OCI-LY1 (cell line): ENCODE data around the gene TRPV4.

Experiments
- H2AFZ ChIP-seq: fragments of 200-600 bp; sonication (generic), shearing (Covaris generic); 2 replicates; pipeline ENCODE4 v1.6.0; 2014; ENCODE audit warnings: antibody characterized with exemption, mild to moderate bottlenecking, low read length
- H3F3A ChIP-seq: fragments of 200-600 bp; sonication (generic), shearing (Covaris generic); 2 replicates; pipeline ENCODE4 v1.6.0; 2014; ENCODE audit warnings: mild to moderate bottlenecking, antibody characterized with exemption, low read length, moderate library complexity; ENCODE audit not compliant: insufficient read depth
- H3K27ac ChIP-seq: fragments of 200-600 bp; sonication (generic); 2 replicates; pipeline ENCODE4 v1.5.1; 2014; ENCODE audit warnings: low read length, mixed run types, mild to moderate bottlenecking, low read depth; ENCODE audit not compliant: poor library complexity, severe bottlenecking
- H3K27me3 ChIP-seq: fragments of 200-600 bp; sonication (generic); 2 replicates; pipeline ENCODE4 v1.6.0; 2014; ENCODE audit warnings: antibody characterized with exemption, mild to moderate bottlenecking, low read length, moderate library complexity; ENCODE audit not compliant: insufficient read depth
- H3K36me3 ChIP-seq: fragments of 200-600 bp; sonication (generic); 2 replicates; pipeline ENCODE4 v1.6.1; 2014; ENCODE audit warnings: mild to moderate bottlenecking, antibody characterized with exemption, low read length, moderate library complexity, mixed read lengths; ENCODE audit not compliant: insufficient read depth
- H3K4me1 ChIP-seq: fragments of 200-600 bp; sonication (generic); 2 replicates; pipeline ENCODE4 v1.5.1; 2014; ENCODE audit warnings: mild to moderate bottlenecking, low read length, moderate library complexity; ENCODE audit not compliant: insufficient read depth, severe bottlenecking
- H3K4me2 ChIP-seq: fragments of 200-600 bp; sonication (generic), shearing (Covaris generic); 2 replicates; pipeline ENCODE4 v1.6.1; 2014; ENCODE audit warnings: low read length
- H3K4me3 ChIP-seq: fragments of 200-600 bp; sonication (generic); 2 replicates; pipeline ENCODE4 v1.5.1; 2014; ENCODE audit warnings: low read length, low read depth, mild to moderate bottlenecking, mixed read lengths; ENCODE audit not compliant: poor library complexity, severe bottlenecking
- H3K79me2 ChIP-seq: fragments of 200-600 bp; shearing (Covaris generic); 2 replicates; pipeline ENCODE4 v1.6.1; 2016; ENCODE audit warnings: mixed run types, low read length, mixed read lengths; ENCODE audit not compliant: insufficient read depth
- H3K9ac ChIP-seq: fragments of 200-600 bp; sonication (generic), shearing (Covaris generic); 2 replicates; pipeline ENCODE4 v1.6.1; 2014; ENCODE audit warnings: mild to moderate bottlenecking, low read length, mixed read lengths
- H3K9me2 ChIP-seq: fragments of 200-600 bp; sonication (generic), shearing (Covaris generic); 2 replicates; pipeline ENCODE4 v1.6.1; 2014; ENCODE audit warnings: low read depth, mild to moderate bottlenecking, low read length, mixed read lengths
- H3K9me3 ChIP-seq: fragments of 200-600 bp; shearing (Covaris generic); 2 replicates; pipeline ENCODE4 v1.6.1; 2014; ENCODE audit warnings: low read length, mixed read lengths
- H4K20me1 ChIP-seq: fragments of 200-600 bp; sonication (generic), shearing (Covaris generic); 2 replicates; pipeline ENCODE4 v1.6.0; 2016; ENCODE audit warnings: mild to moderate bottlenecking, low read length; ENCODE audit not compliant: insufficient read depth
- CTCF ChIP-seq: fragments of 200-600 bp; sonication (generic), shearing (Covaris generic); IDR thresholded peaks from 2 replicates; pipeline ENCODE4 v1.5.1; 2017; ENCODE audit warnings: mild to moderate bottlenecking, antibody characterized with exemption, low read length, moderate library complexity, mixed read lengths
- EZH2 ChIP-seq: fragments of 200-600 bp; sonication (generic), shearing (Covaris generic); IDR thresholded peaks from 2 replicates; pipeline ENCODE4 v1.8.0; 2017; ENCODE audit warnings: borderline replicate concordance, mixed run types, mild to moderate bottlenecking, antibody characterized with exemption, low read length, moderate library complexity, mixed read lengths

Gene TRPV4

DNA sequence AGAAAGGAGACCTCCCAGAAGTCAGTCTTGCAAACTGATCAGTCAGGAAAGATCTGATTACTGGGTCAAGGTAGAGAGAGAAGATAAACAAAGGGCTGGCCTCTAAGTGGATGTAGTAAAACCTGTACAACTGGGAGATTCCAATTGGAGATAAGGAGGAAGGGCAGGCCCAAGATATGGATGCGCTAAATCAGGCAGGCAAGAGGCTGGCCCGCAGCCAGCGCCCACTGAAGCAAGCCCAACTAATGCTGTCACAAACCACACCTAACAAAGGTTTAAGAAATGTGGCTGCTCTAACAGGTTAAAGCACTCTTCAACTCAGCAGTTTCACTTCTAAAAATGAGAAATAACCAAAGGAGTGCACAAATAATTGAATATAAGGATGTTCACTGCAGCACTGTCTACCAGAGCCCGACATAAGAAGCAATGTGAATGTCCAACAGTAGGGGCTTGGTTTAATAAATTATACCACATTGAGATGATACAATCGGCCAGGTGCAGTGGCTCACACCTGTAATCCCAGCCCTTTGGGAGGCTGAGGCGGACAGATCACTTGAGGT, 42.5 kb upstream of the TRPV4 start:
- H3K9ac ChIP-seq, result no peak overlapping the region
- H3K4me2 ChIP-seq, result no peak overlapping the region
- no peak overlapping the region for H2AFZ ChIP-seq
- peaks cover 16% of the 10 kb centered on the region for H3K4me1 ChIP-seq
- H3K79me2 ChIP-seq, result no peaks in the 10 kb centered on the region
- no peak overlapping the region for H3K27ac ChIP-seq
- H3K27me3 ChIP-seq, result no peaks in the 10 kb centered on the region
- no peaks in the 10 kb centered on the region for H3K9me3 ChIP-seq
- H3K36me3 ChIP-seq, result no peaks in the 10 kb centered on the region
- no peak overlapping the region for H3K4me3 ChIP-seq
- H4K20me1 ChIP-seq, result no peaks in the 10 kb centered on the region
- H3F3A ChIP-seq, result no peaks in the 10 kb centered on the region
- H3K9me2 ChIP-seq, result no peaks in the 10 kb centered on the region
- TF ChIP-seq CTCF (no peak), EZH2 (no peak)

- no peaks in the 10 kb centered on the region for H3K9me2 ChIP-seq
- no peaks in the 10 kb centered on the region for H3K9me3 ChIP-seq
- TF ChIP-seq CTCF (no peak), EZH2 (no peak)
- no peak overlapping the region for H3K27ac ChIP-seq
- no peak overlapping the region for H2AFZ ChIP-seq
- no peaks in the 10 kb centered on the region for H3K36me3 ChIP-seq
- no peaks in the 10 kb centered on the region for H4K20me1 ChIP-seq
- H3K9ac ChIP-seq, result no peak overlapping the region
- H3F3A ChIP-seq, result no peaks in the 10 kb centered on the region
- H3K4me2 ChIP-seq, result no peak overlapping the region
- H3K4me1 ChIP-seq, result peaks cover 5% of the 10 kb centered on the region
- no peaks in the 10 kb centered on the region for H3K27me3 ChIP-seq
- no peaks in the 10 kb centered on the region for H3K79me2 ChIP-seq
- no peak overlapping the region for H3K4me3 ChIP-seq
Measured at GRCh38 chr12:109873653-109874052, 40.5 kb upstream of the TRPV4 start.

- no peak overlapping the region for H2AFZ ChIP-seq
- TF ChIP-seq EZH2 (no peak), CTCF (no peak)
- no peaks in the 10 kb centered on the region for H3K36me3 ChIP-seq
- H3K27me3 ChIP-seq, result no peaks in the 10 kb centered on the region
- no peak overlapping the region for H3K27ac ChIP-seq
- H3F3A ChIP-seq, result no peaks in the 10 kb centered on the region
- H4K20me1 ChIP-seq, result no peaks in the 10 kb centered on the region
- no peak overlapping the region for H3K9ac ChIP-seq
- H3K4me1 ChIP-seq, result peaks cover 5% of the 10 kb centered on the region
- no peaks in the 10 kb centered on the region for H3K9me3 ChIP-seq
- no peaks in the 10 kb centered on the region for H3K79me2 ChIP-seq
- no peaks in the 10 kb centered on the region for H3K9me2 ChIP-seq
- H3K4me2 ChIP-seq, result no peak overlapping the region
- no peak overlapping the region for H3K4me3 ChIP-seq
Measured at GRCh38 chr12:109871668-109872314, 38.6 kb upstream of the TRPV4 start.
